ENCODE results near the gene TNFRSF4.

TNFRSF4 gene

DNA sequence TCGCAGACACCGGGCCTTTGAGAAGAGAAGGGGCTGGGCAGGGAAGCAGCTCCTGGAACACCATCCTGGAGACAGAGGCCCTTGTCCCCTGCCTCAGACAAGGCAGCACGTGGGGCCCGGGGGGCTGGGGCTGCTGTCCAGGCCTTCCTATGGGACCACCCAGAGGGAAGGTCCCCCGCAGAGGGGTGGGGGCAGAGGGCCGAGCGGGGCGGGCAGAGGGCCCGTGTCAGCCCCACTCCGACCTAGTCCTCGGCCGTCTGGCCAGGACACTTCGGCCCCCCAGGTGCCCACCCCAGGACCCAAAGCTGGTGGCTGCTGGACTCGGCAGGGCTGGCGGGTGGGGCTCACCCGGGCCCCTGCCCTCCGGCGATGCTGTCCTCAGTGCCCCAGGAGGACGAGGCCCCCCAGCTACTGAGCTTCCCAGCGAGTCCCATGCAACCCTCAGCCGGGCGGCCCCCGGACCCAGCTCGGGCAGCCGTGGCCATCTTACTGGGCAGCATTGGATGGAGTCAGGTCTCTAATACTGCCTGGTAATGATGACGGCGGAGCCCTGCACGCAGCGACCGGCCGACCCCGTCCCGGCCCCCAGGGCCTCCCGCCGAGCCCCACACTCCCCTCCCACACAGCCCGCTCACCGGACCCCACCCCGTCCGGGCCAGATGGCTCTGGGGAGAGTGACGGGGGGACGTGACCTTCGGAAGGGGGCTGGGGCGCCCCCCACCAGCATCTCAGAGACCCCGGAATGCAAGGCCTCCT, 47.1 kb downstream of the TNFRSF4 start:
- no peak for DNase-seq

DNA sequence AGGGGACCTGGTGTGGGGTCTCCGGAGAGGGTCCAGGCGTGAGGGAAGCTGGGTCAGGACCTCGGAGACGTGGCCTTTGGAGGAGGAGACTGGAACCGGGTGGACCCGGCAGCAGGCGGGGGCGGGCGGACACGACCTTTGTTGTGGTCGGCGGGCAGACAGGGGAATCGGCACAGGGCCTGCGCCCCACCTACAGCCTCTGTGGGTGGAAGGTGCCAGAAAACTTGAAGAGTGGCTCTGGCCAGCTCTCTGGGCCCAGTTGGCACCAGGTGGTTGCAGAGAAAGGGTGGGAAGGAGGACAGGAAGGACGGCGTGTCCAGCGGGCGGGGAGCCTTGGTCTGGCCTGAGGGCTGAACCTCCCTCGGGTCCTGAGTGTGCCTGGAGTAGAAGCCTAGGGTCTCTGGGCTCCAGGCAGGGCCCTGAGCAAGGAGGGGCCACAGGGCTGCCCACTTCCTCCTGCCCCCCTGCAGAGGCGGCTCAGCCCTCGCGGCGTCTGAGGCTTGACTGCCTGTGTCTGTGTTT, 48.0 kb downstream of the TNFRSF4 start:
- DNase-seq, result no peak

DNA sequence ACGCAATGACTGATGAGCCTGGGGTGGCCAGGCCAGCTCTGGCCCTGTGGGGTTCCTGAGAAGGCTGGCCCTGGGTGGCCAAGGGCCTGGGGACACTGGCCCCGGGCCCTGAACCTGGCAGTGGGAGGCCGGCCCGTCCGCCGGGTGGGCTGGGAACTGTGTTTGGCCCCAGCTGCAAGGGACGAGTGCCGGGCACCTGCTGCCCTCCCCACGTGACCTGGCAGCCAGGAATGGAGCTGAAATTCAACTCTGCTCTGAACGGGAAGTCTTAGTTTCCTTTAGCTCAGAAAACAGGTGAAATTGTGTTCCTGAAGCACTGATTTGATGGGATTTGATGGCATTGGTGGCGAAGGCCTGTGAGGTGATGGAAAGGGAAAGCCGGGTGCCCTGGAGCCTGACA, 48.5 kb downstream of the TNFRSF4 start:
- DNase-seq, result no peak

DNA sequence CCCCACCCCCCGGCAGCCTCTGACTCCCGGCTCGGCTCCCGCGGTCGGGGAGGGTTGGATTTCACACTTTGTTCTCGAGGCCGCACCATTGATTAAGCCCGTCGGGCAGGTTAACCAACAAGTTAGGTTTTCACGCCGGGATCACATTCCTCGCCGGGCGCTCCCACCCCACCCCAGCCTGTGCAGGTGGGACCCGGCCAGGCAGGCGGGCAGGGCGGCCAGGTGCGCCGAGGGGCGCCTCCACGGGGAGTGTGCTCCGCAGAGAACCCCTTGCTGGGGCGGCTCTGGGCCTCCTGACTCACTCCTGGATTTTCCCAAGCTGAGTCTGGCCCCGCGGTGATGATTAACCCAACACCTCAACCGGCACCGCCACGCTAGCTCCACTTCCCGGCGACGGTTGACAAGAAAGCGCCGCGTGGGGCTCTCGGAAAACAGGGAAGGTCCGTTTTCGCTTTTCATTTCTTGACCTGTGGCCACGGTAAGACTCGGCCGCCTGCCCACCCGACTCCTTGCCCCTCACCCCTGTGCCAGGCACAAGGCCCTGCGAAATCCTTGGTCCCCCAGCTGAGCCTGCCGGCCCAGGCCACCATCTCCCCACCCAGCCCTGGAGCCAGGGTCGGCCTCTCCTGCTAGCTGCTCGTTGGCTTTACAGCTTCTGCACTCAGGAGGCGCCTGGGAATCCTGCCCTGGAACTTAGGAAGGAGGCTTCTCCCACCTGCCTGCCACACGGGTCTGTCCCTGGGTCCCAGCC, 49.1 kb downstream of the TNFRSF4 start:
- DNase-seq, result no peak

DNA sequence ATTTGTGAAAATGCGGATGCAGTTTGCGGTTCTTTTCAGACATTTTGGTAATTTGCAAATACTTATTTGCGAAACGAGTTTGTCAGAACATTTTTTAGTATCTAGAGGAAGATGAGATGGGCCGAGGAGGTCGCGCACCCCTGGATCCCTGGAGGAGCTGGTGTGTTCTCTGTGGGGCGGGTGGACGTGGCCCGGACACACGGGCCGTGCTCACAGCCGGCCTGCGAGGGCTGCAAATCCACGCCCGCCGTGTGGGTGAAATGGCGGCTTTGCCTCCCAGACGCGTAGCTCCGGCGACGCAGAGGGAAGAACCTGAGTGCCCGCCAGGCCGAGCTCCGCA, 49.6 kb downstream of the TNFRSF4 start:
- DNase-seq, result no peak

DNA sequence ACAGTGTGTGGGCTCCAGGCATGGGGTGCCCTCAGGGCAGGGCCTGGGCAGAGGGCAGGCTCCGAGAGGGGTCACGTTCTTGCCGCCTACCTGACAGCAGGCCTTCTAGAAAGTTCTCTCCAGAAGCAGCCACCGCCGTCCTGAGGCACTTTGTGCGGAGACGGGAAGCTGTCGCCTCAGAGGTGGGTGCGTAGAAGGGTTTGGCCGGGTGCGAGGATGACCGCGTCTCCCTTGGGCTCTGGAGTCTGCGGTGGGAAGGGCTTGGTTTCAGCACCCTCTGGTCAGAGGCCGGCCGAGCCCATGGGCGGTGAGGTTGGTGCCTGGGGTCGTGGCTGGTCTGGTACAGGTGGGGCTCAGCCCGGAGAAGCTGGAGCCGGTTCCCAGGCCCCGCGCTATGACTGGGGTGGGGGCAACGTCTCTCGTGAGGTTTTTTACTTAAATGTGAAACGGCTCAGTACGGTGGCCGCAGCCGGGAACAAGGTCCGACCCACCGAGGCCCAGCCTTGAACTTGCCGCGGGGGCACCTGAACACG, 50.3 kb downstream of the TNFRSF4 start:
- DNase-seq, result no peak

DNA sequence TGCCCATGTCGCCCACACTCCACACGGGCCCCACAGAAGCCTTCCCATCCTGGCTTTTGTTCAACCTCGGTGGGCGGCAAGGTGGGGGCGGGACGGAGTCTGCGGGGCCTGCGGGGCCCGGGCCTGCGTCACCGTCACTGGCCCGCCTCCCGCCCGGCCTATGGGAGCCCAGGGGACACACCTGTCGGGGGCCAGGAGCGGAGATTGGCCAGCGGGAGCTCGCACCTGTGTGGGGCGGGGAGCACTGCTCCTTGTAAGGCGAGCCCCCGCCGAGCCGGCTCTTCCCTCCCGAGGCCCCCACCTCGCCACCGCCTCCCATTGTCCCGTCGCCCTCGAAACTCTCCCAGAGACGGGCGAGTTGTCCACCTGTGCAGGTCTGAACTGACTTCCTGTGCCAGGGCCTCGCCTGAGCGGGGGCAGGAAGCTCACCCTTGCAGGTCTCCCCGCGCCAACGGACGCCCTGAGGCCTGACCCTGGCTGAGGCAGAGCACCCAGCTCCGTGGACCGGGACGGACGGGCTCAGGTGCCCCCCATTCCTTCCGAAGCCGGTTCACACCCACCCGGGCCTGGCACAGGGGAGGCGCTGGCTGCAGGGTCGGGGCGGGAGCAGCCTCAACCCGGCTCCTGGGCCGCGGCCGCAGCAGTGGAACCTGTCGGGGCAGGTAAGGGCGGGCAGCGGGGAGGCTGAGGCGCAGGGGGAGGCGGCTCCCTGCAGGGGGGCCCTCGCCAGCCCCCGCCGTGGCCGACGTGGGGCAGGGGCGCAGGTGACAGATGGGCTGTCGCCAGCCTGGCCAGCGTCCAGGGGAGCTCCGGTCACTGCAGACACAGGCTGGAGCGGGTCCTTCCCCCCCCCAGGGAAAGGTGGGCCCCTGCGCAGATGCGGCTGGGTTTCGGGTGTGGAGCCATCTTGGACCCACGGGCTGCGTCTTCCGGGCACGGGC, 51.1 kb downstream of the TNFRSF4 start:
- no peak for DNase-seq

DNA sequence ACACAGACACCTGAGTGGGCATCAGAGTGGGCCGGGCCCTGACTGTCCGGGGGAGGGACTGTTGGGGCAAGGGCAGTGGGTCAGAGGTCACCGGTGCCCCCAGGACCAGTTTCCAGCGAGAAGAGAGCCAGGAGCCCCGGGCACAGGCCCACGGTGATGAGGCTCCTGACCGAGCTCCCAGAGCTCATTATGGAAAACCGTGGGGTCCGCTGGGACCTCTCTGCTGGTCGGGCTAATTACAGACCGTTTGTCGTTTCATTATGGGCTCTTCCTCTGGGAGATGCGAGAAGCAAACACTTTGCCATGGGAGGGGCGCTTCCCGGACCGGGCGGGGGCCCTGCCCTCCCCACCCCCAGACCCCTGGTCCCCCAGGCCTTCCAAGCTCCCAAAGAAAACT, 52.3 kb downstream of the TNFRSF4 start:
- no peak for DNase-seq

All from SW 1271 (cell line).